ENCODE results near the gene MYO7B. TPM values are rescaled to one million over a fixed set of nuclear protein-coding genes. Genes with fewer than 3 reads are reported as not detected.

Gene MYO7B
- total and polyA plus RNA-seq, 2 experiments from 2014 or later = 17.6 to 20.1 TPM

GRCh38 chr2:127597046-127597983 lies 61.8 kb downstream of the MYO7B start:
- Histone ChIP-seq H3K4me3 (no peak overlapping the region), H3K36me3 (replicated peaks; ENCODE audit: insufficient read depth, low read depth) (no peaks in the 10 kb centered on the region), H2AFZ (no peak overlapping the region), H3K4me1 (ENCODE audit: insufficient read depth) (no peaks in the 10 kb centered on the region), H3K27me3 (no peaks in the 10 kb centered on the region), H3K27ac (no peak overlapping the region), H4K20me1 (ENCODE audit: insufficient read depth, poor library complexity, severe bottlenecking) (no peaks in the 10 kb centered on the region), H3K9me2 (replicated peaks; ENCODE audit: insufficient read depth) (no peaks in the 10 kb centered on the region), H3K9me3 (ENCODE audit: low read depth) (no peaks in the 10 kb centered on the region), H3K79me2 (no peaks in the 10 kb centered on the region), H3K4me2 (no peak overlapping the region)
- no peak for DNase-seq (ENCODE audit: low spot score)
- 89% methylated on average over 17 of the region's 17 CpGs for WGBS (ENCODE audit: low lambda C conversion rate, missing lambda C conversion rate)
- no peak for TF ChIP-seq EZH2 (IDR thresholded peaks at IDR 0.05; ENCODE audit: borderline replicate concordance)
- no peak for TF ChIP-seq EZH2phosphoT487 (IDR thresholded peaks at IDR 0.05; ENCODE audit: low read depth, severe bottlenecking, unreplicated experiment)
- TF ChIP-seq, protein P1, sequence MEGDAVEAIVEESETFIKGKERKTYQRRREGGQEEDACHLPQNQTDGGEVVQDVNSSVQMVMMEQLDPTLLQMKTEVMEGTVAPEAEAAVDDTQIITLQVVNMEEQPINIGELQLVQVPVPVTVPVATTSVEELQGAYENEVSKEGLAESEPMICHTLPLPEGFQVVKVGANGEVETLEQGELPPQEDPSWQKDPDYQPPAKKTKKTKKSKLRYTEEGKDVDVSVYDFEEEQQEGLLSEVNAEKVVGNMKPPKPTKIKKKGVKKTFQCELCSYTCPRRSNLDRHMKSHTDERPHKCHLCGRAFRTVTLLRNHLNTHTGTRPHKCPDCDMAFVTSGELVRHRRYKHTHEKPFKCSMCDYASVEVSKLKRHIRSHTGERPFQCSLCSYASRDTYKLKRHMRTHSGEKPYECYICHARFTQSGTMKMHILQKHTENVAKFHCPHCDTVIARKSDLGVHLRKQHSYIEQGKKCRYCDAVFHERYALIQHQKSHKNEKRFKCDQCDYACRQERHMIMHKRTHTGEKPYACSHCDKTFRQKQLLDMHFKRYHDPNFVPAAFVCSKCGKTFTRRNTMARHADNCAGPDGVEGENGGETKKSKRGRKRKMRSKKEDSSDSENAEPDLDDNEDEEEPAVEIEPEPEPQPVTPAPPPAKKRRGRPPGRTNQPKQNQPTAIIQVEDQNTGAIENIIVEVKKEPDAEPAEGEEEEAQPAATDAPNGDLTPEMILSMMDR (IDR thresholded peaks at IDR 0.05; ENCODE audit: poor library complexity) = no peak

DNA sequence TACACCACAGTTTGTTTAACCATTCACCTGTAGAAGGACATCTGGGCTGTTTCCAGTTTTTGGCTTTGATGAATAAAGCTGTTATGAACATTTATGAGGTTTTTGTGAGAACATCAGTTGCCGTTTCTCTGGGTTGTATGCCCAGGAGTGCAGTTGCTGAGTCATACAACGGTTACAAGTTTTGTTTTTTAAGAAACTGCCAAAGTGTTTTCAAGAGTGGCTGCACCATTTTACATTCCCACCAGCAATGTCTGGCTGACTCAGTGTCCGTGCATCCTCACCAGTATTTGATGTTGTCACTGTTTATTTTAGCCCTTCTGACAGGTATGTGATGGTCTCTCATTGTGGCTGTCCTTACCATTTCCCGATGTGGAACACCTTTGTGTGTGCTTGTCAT lies 62.5 kb downstream of the MYO7B start:
- no peaks in the 10 kb centered on the region for H3K4me1 ChIP-seq (ENCODE audit: insufficient read depth)
- TF ChIP-seq, protein P1 (IDR thresholded peaks at IDR 0.05; ENCODE audit: poor library complexity) = no peak
- TF ChIP-seq EZH2 (IDR thresholded peaks at IDR 0.05; ENCODE audit: borderline replicate concordance) (no peak), EZH2phosphoT487 (IDR thresholded peaks at IDR 0.05; ENCODE audit: low read depth, severe bottlenecking, unreplicated experiment) (no peak)
- no peak overlapping the region for H2AFZ ChIP-seq
- H3K4me3 ChIP-seq = no peak overlapping the region
- H3K9me2 ChIP-seq (replicated peaks; ENCODE audit: insufficient read depth) = no peaks in the 10 kb centered on the region
- no peak overlapping the region for H3K4me2 ChIP-seq
- H3K36me3 ChIP-seq (replicated peaks; ENCODE audit: insufficient read depth, low read depth) = no peaks in the 10 kb centered on the region
- no peaks in the 10 kb centered on the region for H4K20me1 ChIP-seq (ENCODE audit: insufficient read depth, poor library complexity, severe bottlenecking)
- 90% methylated on average over 4 of the region's 4 CpGs for WGBS (ENCODE audit: low lambda C conversion rate, missing lambda C conversion rate)
- DNase-seq (ENCODE audit: low spot score) = no peak
- H3K27ac ChIP-seq = no peak overlapping the region
- H3K9me3 ChIP-seq (ENCODE audit: low read depth) = no peaks in the 10 kb centered on the region
- no peaks in the 10 kb centered on the region for H3K27me3 ChIP-seq
- H3K79me2 ChIP-seq = no peaks in the 10 kb centered on the region

- Histone ChIP-seq H3K27ac (no peak overlapping the region), H3K27me3 (no peaks in the 10 kb centered on the region), H3K4me2 (no peak overlapping the region), H3K79me2 (no peaks in the 10 kb centered on the region), H3K4me3 (no peak overlapping the region), H2AFZ (no peak overlapping the region), H3K4me1 (ENCODE audit: insufficient read depth) (no peaks in the 10 kb centered on the region), H3K9me2 (replicated peaks; ENCODE audit: insufficient read depth) (no peaks in the 10 kb centered on the region), H3K36me3 (replicated peaks; ENCODE audit: insufficient read depth, low read depth) (no peaks in the 10 kb centered on the region), H3K9me3 (ENCODE audit: low read depth) (no peaks in the 10 kb centered on the region), H4K20me1 (ENCODE audit: insufficient read depth, poor library complexity, severe bottlenecking) (no peaks in the 10 kb centered on the region)
- DNase-seq (ENCODE audit: low spot score) = no peak
- WGBS (ENCODE audit: low lambda C conversion rate, missing lambda C conversion rate) = 91% methylated on average over 3 of the region's 3 CpGs
- TF ChIP-seq EZH2phosphoT487 (IDR thresholded peaks at IDR 0.05; ENCODE audit: low read depth, severe bottlenecking, unreplicated experiment) (no peak), EZH2 (IDR thresholded peaks at IDR 0.05; ENCODE audit: borderline replicate concordance) (no peak)
- TF ChIP-seq, protein P1 (IDR thresholded peaks at IDR 0.05; ENCODE audit: poor library complexity) = no peak
Observed at GRCh38 chr2:127598711-127599110, 63.2 kb downstream of the MYO7B start.

Measured in hepatocyte (in vitro differentiated cells).